GM18499 (cell line): ENCODE results near the gene ARF3.
A peak's percentile ranks its signal among the peaks of the same experiment; 100 is the strongest.
"Not testable (repeated sequence)": the region's sequence is repeated elsewhere in the genome, so short reads cannot be mapped to it uniquely, and the experiment has no call there.

Experiments
- ATAC-seq: cut with Tn5 transposase; IDR thresholded peaks from one replicate; pipeline ENCODE4 v1.9.1; 2021; ENCODE audit warnings: moderate number of reproducible peaks; ENCODE audit not compliant: insufficient read depth, unreplicated experiment

The ARF3 gene

DNA sequence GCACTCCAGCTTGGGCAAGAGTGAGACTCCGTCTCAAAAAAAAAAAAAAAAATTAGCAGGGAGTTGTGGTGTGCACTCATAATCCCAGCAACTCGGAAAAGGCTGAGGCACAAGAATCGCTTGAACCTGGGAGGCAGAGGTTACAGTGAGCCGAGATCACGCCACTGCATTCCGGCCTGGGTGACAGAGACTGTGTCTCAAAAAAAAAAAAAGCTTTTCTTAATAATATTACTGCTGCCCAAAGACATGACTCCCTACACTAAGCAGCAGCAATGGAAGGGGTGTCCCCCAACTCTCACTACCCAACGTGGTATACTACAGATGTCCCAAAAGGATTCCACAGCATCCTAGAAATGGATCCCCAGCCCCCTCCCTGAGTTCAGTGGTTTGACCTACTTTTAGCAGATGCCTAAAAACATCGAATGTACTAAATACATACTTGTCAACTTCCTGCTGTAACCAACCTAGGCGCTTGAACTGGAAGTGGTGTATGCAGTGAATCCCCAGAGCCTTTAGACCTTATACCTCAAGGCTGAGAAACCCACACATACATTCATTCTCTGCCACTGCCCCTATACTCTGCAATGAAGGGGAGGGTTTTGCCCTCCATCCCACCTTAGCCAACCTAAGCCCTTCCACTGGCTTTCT lies 23.5 kb downstream of the ARF3 start:
- no peak for ATAC-seq

- ATAC-seq = no peak
Observed at GRCh38 chr12:48932878-48933277, 24.4 kb downstream of the ARF3 start.

- ATAC-seq = no peak
Observed at GRCh38 chr12:48930475-48930874, 26.8 kb downstream of the ARF3 start.

DNA sequence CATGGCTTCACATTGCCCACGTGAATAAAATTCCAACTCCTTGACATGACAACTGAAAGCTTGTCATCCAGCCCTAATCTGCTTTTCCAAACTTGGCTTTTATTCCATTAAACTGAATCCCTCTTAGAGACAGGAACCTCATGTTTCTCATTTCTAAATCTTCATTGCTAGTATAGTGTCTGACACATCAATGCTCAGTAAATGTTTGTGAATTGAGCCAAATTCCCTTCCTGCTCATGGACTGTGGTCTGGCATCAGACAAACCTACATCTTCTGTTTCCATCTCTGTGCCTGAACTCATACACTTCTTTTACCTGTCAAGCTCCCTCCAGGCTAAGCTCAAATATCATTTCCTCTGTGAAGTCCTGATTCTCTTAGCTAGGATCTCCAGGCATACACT lies 27.7 kb downstream of the ARF3 start:
- ATAC-seq = no peak

DNA sequence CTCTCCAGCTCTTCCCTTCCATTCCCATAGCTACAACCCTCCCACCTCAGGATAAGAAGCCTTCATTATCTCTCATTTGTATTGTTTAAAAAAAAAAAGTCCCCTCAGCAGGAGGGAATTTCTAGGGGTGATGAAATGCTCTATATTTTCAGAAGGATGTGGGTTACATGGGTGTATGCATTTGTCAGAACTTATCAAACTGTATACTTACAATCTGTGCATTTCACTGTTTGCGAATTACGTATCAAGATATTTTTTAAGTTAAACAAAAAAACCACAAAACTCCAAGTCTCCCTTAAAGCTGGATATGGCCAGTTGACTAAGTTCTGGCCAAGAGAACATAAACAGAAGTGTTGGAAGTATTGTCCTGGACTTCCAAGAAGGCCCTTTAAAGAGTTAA lies 30.0 kb downstream of the ARF3 start:
- no peak for ATAC-seq

GRCh38 chr12:48925304-48926011 lies 31.8 kb downstream of the ARF3 start, which contains the start of gene FKBP11:
Gene FKBP11, minus strand, starts transcription at chr12:48925492. Its CDS starts 64 bp downstream, at chr12:48925428.
- no peak for ATAC-seq

DNA sequence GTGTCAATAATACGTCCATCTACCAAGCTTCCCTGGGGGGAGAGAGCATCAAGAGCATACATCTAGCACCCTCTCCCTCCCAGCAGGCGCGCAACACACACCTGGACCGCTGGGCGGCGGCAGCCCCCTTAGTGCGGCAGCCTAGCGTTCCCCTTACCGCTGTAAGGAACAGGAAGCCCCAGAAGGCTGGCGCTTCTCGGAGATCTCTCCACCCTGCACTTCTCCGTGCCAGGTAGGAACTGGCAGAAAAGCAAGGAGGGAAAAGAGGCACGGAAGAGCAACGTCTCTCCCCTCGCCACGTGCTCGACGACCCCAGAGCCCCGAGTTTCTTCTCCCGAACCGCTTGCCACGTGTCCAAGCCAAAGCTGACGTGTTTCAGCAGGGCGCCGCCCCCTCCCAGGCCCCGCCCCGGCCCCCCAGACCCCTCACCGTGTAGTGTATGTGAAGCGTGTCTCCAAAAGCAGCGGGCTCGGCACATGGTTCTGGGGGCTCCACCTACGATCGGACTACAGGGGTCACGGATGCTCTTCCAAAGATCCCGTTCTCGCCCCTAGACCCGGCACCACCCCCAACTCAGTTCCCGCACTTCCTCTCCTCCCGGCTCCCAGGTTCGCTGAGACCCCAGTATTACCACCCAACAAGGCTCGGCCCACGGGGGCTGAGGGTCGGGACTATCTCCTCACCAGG lies 32.5 kb downstream of the ARF3 start:
- no peak for ATAC-seq

DNA sequence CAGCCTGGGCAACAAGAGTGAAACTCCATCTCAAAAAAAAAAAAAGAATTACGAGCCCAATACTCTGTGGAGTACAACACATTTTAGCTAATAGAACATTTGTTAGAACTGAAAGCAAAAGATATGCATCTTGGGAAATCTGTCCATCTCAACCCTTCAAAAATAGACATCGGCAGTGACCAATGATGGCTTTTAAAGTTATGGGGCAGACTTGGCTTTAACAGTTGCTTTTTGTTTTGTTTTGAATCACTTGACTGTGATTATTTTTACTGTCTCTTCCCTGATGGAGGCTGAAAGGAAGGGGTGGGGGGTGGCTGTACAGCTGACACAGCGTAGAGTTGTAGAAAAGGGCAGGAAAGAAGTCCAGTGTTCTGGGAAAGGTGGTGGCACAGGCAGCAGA lies 34.2 kb downstream of the ARF3 start:
- no peak for ATAC-seq

DNA sequence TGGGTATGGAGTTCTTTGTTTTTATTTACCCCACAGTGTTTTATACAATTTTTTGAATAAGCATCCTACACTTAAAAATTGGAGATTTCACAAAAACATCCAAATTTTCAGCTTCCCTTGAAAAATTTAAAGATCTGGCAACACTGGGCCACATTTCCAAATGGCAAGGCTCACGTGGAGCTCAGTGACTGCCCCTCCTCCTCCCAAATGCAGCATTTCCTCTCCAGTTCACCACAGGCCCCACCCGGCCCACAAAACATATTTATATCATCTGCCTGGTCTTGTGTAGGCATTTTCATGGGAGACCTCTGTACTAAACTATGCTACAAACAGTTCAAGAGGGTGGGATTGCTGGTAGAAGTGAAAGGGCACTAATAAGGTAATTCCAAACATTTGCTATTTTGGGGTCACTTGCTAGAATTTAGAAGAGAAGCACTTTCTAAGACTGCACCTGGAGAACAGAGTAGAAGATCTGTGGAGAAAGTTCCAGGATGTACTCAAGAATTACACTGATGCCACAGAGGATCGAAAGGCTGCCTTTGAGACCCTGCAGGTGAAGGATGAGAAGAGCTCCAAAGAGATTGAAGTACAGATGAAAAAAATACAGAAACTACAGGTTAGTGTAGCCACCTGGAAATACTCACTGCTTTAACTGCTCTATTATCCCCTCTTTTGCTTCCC lies 39.3 kb downstream of the ARF3 start:
- no peak for ATAC-seq

DNA sequence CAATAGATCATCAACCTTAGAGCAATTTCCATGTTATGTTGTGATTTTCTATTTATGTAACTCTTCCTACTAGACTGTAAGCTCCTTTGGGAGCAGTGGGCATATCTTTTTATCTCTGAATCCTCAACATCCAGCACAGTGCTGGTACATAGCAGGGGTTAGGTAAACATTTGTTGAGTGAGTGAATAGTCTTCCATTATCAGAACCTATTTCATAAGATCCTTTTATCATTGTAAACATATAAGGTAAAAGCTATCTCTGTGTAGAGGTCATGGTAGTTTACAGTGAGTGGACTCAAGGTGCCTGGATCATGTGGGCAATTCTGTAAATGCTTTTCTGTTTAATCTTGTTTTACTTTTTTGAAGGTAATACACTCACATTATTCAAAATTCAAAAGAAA lies 47.1 kb downstream of the ARF3 start:
- ATAC-seq = no peak

DNA sequence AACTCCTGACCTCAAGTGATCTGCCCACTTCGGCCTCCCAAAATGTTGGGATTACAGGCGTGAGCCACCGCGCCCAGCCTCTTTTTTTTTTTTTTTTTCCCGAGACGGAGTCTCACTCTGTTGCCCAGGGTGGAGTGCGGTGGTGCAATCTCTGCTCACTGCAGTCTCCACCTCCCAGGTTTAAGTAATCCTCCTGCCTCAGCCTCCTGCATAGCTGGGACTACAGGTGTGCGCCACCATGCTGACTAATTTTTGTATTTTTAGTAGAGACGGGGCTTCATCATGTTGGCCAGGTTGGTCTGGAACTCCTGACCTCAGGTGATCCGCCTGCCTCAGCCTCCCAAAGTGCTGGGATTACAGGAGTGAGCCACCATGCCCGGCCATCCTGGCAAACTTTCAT lies 47.6 kb downstream of the ARF3 start:
- not testable (repeated sequence) for ATAC-seq

DNA sequence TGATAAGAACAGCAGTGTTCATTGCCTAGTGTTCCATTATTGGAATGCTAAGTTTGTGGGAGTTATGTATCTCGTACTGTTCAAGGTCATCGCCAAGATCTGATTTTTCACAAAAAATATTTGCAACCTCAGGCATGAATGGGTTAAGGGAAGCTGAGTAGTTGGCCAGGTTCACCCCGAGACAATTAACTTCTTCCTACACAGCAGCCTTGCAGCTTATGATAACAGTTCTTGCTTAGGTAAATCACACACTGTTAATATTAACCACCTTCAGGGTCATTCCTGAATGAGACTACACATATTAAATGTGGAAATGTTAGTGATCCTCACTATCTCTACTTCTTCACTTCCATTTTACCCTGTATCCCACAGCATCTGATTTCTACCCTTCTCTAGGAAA lies 50.0 kb downstream of the ARF3 start:
- ATAC-seq = no peak

GRCh38 chr12:48903982-48904411 lies 53.3 kb downstream of the ARF3 start:
- peak; percentile 79 for ATAC-seq

DNA sequence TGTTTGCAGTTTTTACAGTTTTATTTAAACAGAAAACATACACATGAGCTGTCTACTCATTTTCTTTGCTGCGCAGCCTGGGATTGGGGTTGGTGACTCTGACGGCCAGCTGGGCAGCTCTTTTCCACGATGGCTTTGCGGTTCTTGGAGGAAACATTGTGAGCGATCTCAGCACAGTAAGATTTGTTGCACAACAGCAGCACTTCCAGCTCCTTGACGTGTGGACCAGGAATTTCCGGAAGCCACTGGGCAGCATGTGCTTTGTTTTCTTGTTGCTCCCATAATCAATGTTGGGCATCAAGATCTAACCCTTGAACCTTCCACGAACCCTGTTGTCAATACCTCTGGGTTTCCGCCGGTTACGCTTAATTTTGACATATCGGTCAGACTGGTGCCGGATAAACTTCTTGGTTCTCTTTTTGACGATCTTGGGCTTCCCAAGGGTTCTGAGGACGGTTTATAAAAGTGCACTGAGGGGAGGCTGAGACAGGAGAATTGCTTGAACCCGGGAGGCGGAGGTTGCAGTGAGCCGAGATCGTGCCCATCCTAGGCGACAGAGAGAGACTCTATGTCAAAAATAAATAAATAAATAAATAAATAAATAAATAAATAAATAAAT lies 53.8 kb downstream of the ARF3 start:
- ATAC-seq = no peak

GRCh38 chr12:48901278-48901677 lies 56.0 kb downstream of the ARF3 start:
- no peak for ATAC-seq

DNA sequence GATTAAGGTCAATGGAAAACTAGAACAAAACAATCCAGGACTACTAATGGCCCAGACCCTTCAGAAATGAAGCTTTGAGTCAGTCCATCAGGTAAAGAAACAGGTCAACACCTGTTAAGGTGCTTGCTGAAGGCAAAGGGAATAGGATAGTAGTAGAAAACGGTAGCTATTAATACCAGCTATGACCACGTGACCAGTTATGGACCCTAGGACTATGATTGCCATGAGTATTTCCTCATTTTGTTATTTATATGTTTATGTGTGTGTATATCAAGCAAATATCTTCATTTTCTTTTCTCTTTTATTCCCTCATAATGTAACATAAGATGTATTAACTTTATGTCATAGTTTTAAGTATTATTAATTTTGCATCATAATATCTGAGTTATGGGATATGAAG lies 57.6 kb downstream of the ARF3 start:
- ATAC-seq = no peak

DNA sequence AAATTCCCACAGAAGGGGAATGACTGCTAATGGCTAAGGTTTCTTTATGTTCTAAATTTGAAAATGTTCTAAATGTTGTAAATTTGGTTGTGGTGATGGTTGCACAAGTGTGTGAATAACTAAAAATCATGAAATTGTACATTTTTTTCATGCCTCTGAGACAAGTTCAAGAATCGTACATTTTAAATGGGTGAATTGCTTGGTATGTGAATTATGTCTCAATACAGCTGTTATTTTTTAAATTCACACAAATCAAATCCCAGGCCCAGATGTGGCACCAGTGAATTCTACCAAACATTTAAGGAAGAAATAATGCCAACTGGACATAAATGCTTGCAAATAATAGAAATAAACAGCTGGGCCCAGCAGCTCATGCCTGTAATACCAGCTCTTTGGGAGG lies 63.0 kb downstream of the ARF3 start:
- ATAC-seq = no peak

- no peak for ATAC-seq
Observed at GRCh38 chr12:48890657-48891418, 66.4 kb downstream of the ARF3 start.

- no peak for ATAC-seq
Observed at GRCh38 chr12:48889679-48890078, 67.6 kb downstream of the ARF3 start.
